ENCODE results near the gene ZNF254.
"Not testable (repeated sequence)": the region's sequence is repeated elsewhere in the genome, so short reads cannot be mapped to it uniquely, and the experiment has no call there.

ZNF254 gene

DNA sequence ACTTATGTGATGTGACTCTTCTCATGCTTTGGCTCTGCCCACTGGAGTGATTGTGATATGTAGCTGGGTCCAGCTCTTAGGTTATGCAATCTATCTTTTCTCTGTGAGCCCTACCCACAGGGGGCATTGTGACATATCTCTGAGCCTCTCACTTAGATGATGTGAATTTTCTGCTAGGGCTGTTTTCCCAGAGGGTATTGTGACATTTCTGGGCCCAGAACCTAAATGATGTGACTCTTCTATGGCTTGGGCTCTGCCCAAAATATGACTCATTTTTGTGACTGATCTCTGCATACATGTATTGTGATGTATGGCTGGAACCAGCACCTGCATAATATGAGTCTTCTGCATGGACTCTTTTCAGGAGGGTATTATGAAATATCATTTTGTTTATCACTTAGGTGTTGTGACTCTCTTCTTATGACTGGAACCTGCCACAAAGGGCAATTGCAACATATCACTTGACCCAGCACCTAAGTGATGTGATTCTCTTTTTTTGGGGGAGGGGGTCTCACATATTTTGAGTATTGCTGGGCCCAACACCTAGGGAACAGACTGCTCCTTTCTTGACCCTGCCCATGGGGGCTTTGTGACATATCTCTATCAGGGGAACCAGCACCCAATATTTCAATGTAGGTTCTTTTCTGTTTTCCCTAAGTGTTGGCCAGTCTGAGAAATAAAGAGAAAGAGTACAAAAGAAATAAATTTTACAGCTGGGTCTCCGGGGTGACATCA is 12.1 kb upstream of the ZNF254 start:
- no peaks in the 10 kb centered on the region for H3K27me3 ChIP-seq (ENCODE audit: low read length)
- no peak overlapping the region for H3K4me2 ChIP-seq (ENCODE audit: low read depth, low read length, poor library complexity, severe bottlenecking)
- H2AFZ ChIP-seq (ENCODE audit: low read depth, low read length, severe bottlenecking) = no peak overlapping the region
- no peak overlapping the region for H3K9ac ChIP-seq (ENCODE audit: low read length)
- H3K27ac ChIP-seq (ENCODE audit: low read depth, low read length) = no peak overlapping the region
- TF ChIP-seq CTCF (IDR thresholded peaks at IDR 0.05; ENCODE audit: insufficient read depth, low read length, poor library complexity, severe bottlenecking) = no peak
- no peak for TF ChIP-seq EZH2phosphoT487 (conservative IDR thresholded peaks at IDR 0.05; ENCODE audit: low read length)
- H3K9me2 ChIP-seq (replicated peaks; ENCODE audit: insufficient read depth, low read length) = no peaks in the 10 kb centered on the region
- no peak overlapping the region for H3K4me3 ChIP-seq (ENCODE audit: insufficient read depth, low read length, poor library complexity, severe bottlenecking)
- H4K20me1 ChIP-seq (ENCODE audit: low read depth, low read length) = no peaks in the 10 kb centered on the region
- H3K9me3 ChIP-seq (ENCODE audit: insufficient read depth, low read length) = no peaks in the 10 kb centered on the region
- no peaks in the 10 kb centered on the region for H3F3A ChIP-seq (ENCODE audit: insufficient read depth)
- no peaks in the 10 kb centered on the region for H3K79me2 ChIP-seq (ENCODE audit: insufficient read depth, low read length)
- H3K36me3 ChIP-seq (ENCODE audit: low read length) = no peaks in the 10 kb centered on the region

- not testable (repeated sequence) for H3K9ac ChIP-seq (ENCODE audit: low read length); H2AFZ ChIP-seq (ENCODE audit: low read depth, low read length, severe bottlenecking); H4K20me1 ChIP-seq (ENCODE audit: low read depth, low read length); H3K79me2 ChIP-seq (ENCODE audit: insufficient read depth, low read length); H3K36me3 ChIP-seq (ENCODE audit: low read length); H3K9me3 ChIP-seq (ENCODE audit: insufficient read depth, low read length); H3K4me2 ChIP-seq (ENCODE audit: low read depth, low read length, poor library complexity, severe bottlenecking); H3K4me3 ChIP-seq (ENCODE audit: insufficient read depth, low read length, poor library complexity, severe bottlenecking); H3F3A ChIP-seq (ENCODE audit: insufficient read depth); H3K9me2 ChIP-seq (replicated peaks; ENCODE audit: insufficient read depth, low read length); H3K27ac ChIP-seq (ENCODE audit: low read depth, low read length); H3K27me3 ChIP-seq (ENCODE audit: low read length)
Observed at GRCh38 chr19:24075530-24075929, 11.5 kb upstream of the ZNF254 start.

DNA sequence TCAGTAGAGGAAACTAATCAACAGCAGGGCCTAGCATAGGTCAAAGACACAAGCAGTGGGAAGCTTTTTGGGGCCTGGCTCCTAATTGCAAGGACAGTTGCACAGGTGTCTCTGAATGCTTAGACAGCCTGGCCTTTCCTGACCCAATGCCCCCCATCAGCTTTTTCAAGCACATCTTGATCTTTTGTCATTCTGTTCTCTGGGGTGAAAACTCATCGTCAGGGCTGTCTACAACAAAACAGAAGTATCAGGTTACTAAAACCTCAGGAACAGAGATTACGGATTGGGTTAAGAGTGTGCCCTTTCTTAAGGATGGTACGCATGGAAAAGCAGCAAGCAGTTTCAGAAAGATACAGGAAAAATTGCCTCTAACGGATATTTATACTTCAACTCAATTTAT is 8.3 kb upstream of the ZNF254 start:
- Histone ChIP-seq H2AFZ (ENCODE audit: low read depth, low read length, severe bottlenecking) (no peak overlapping the region), H4K20me1 (ENCODE audit: low read depth, low read length) (no peaks in the 10 kb centered on the region), H3K36me3 (ENCODE audit: low read length) (no peaks in the 10 kb centered on the region), H3K4me3 (ENCODE audit: insufficient read depth, low read length, poor library complexity, severe bottlenecking) (no peak overlapping the region), H3K79me2 (ENCODE audit: insufficient read depth, low read length) (no peaks in the 10 kb centered on the region), H3K9ac (ENCODE audit: low read length) (no peak overlapping the region), H3K9me2 (replicated peaks; ENCODE audit: insufficient read depth, low read length) (no peaks in the 10 kb centered on the region), H3F3A (ENCODE audit: insufficient read depth) (no peaks in the 10 kb centered on the region), H3K27ac (ENCODE audit: low read depth, low read length) (no peak overlapping the region), H3K27me3 (ENCODE audit: low read length) (no peaks in the 10 kb centered on the region), H3K9me3 (ENCODE audit: insufficient read depth, low read length) (no peaks in the 10 kb centered on the region), H3K4me2 (ENCODE audit: low read depth, low read length, poor library complexity, severe bottlenecking) (no peak overlapping the region)
- TF ChIP-seq EZH2phosphoT487 (conservative IDR thresholded peaks at IDR 0.05; ENCODE audit: low read length) (no peak), CTCF (IDR thresholded peaks at IDR 0.05; ENCODE audit: insufficient read depth, low read length, poor library complexity, severe bottlenecking) (no peak)

DNA sequence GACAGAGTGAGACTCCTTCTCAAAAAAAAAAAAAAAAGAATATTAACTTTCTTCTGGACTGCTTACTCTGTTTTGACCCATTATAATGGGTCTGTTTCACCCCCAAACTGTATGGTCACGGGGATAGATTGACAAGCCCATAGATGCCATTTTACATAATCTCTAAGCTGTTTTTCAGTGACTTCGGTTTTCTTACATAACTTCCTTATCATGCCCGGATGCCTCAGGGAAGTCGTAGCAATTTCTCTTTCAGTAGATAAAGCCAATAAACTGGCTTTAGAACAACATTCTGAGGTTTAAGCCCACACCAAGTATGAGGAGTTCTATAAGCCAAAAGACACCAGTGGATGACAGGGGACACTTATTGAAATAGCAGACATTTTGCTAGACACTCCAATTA is 5.9 kb upstream of the ZNF254 start:
- H3K27ac ChIP-seq (ENCODE audit: low read depth, low read length) = no peak overlapping the region
- no peaks in the 10 kb centered on the region for H3K9me3 ChIP-seq (ENCODE audit: insufficient read depth, low read length)
- no peaks in the 10 kb centered on the region for H4K20me1 ChIP-seq (ENCODE audit: low read depth, low read length)
- TF ChIP-seq EZH2phosphoT487 (conservative IDR thresholded peaks at IDR 0.05; ENCODE audit: low read length) = no peak
- TF ChIP-seq CTCF (IDR thresholded peaks at IDR 0.05; ENCODE audit: insufficient read depth, low read length, poor library complexity, severe bottlenecking) = no peak
- no peak overlapping the region for H3K9ac ChIP-seq (ENCODE audit: low read length)
- no peak overlapping the region for H2AFZ ChIP-seq (ENCODE audit: low read depth, low read length, severe bottlenecking)
- no peaks in the 10 kb centered on the region for H3K27me3 ChIP-seq (ENCODE audit: low read length)
- no peaks in the 10 kb centered on the region for H3K79me2 ChIP-seq (ENCODE audit: insufficient read depth, low read length)
- H3K4me2 ChIP-seq (ENCODE audit: low read depth, low read length, poor library complexity, severe bottlenecking) = no peak overlapping the region
- H3K9me2 ChIP-seq (replicated peaks; ENCODE audit: insufficient read depth, low read length) = no peaks in the 10 kb centered on the region
- H3K4me3 ChIP-seq (ENCODE audit: insufficient read depth, low read length, poor library complexity, severe bottlenecking) = no peak overlapping the region
- no peaks in the 10 kb centered on the region for H3K36me3 ChIP-seq (ENCODE audit: low read length)
- H3F3A ChIP-seq (ENCODE audit: insufficient read depth) = no peaks in the 10 kb centered on the region
